Central memory CD4-positive, alpha-beta T cell (primary cell): ENCODE data around the gene U2AF2.

Experiments used
- DNase-seq: peaks from one replicate; pipeline ENCODE4 v3.0.0; 2022
- total RNA-seq, 3 experiments: gene quantifications; one replicate each; lab custom pipeline; 2026; lab: John Stamatoyannopoulos, UW

U2AF2 gene
- total RNA-seq, result 156 to 364 (median 192) reads per million in 3 experiments

DNA sequence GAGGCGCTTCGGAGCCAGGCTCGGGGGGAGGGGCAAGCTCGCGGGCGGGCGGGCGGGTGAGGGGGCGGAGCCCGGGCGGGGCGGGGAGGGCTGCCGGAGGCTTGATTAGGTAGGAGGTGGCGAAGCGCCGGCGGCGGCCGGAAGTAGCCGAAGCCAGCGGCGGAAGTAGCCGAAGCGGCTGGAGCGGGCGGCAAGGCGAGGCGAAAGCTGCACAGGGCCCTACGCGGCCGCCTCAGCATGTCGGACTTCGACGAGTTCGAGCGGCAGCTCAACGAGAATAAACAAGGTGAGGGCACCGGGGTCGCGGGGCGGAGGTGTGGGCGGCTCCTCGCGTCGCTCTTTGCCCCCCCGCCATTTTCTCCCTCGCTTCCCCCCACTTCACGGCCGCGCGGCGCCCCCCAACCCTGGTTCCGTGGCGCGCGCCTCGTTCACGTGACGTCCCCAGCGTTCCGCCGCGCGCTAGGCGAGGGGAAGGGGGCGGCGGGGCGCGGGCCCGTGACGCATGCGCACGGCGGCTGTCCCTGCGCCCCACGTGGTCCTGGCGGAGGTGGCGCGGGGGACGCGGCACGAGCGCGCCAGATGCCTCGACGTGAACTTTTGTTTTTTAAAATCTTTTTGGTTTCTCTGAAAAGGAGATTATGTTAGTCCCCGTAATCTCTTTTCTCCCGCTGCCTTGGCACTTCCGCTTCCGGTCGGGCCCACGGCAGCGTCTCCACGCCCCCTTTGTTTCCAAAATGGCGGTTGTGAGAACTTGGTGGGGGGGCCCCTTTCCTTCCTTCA is at the start of gene U2AF2:
TSS of gene U2AF2 (plus strand) at position 168 of the 780 bp plus-strand sequence. CDS start at position 238, 70 bp downstream.
- peak; percentile 86 for DNase-seq

- DNase-seq, result peak; percentile 97
These were observed 49.6 kb upstream of the U2AF2 start for GRCh38 chr19:55605207-55605636.

DNA sequence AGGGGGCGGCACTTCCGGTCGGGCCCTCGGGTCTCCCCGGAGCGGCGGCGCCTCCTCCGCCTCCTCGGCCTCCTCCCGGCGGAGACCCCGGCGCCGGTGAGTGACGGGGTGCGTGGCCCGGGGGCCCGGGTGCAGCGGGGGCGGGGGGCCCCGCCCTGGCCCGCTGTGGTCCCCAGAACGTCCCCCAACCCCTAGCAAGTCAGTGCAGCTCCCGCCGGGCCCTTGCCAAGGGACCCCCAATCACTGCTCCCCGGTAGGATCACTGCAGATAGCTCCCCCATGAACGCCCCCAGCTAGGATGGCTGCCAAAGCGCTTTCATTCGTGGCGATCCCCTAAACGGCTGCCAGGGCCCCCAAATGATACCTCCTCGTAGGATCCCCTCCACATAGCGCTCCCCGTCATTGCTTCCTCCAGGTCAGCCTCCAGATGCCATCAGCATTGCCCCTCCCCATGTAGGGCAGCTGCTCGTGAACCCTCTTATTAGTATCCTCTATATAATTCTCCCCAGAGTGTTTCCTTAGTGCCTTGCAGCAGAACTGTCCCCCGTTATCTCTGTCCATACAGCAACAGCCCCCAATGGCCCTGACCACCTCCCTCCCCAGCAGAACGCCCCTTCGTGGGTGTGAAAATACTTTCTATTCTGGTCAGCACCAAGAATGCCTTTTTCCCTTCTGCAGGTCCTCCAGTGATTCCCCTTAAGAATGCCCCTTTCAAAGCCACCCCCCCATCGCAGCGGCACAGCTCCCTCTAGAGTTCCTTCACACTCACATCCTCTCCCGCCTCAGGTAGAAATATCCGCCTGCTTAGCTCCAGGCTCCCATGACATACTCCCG is 49.0 kb upstream of the U2AF2 start, which contains the start of gene ZNF865:
TSS of gene ZNF865 (plus strand) at position 11 of the 834 bp plus-strand sequence. CDS start 7,972 bp downstream, outside the sequence.
- DNase-seq, result peak; percentile 63

GRCh38 chr19:55606471-55606787 is 48.4 kb upstream of the U2AF2 start:
- no peak for DNase-seq

DNA sequence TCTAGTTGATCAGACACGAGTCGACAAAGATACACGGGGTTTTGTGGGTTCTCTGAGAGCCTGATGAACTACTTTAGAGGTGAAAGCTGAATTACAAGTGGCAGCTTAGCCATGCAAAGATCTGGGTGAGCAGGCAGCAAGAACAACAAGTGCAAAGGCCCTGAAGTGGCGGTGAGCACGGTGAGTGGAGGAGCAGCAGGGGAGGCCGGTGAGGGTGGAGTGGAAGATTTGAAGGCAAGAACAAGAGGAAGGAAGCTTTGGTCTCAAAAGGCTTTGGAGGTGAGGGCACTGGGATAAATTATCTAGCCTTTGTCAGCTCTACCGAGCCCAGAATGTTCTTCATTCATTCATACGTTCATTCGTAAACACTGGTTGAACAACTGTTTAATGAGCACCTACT is 48.0 kb upstream of the U2AF2 start:
- DNase-seq, result no peak

GRCh38 chr19:55609326-55609725 is 45.5 kb upstream of the U2AF2 start:
- no peak for DNase-seq

DNA sequence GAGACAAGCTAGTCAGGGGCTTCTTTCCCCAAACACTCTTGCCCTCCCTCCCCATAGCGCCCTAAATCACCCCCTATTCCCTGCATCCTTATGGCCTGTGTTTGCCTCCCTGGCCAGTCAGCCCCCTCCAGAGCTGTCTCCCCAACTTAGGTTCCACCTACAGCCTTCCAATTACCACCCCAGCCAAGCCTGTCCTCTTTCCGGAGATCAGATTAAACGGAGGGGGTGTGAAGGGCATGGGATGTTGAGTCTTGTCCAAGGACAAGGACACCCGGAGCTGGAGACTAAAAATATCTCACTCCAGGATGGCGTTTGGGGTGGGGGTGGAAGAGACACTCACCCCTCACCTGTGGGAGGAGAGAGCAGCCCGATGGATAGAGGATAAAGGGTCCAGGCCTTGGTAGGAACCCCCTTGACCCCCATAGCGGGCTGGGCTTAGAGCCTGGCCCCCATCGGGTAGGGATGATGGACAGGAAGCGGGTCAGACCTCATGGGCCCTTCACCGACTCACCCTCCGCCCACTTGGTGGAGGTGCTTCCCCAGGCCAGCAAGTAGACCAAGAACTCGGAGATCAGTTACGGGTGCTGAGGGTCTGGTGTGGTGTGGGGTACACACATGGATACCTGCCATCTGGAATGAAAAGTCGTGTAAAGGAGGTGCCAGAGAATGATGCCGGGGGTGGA is 43.4 kb upstream of the U2AF2 start:
- DNase-seq, result no peak

GRCh38 chr19:55611983-55612645 is 42.7 kb upstream of the U2AF2 start:
- DNase-seq, result no peak

GRCh38 chr19:55613396-55613795 is 41.4 kb upstream of the U2AF2 start:
- no peak for DNase-seq

DNA sequence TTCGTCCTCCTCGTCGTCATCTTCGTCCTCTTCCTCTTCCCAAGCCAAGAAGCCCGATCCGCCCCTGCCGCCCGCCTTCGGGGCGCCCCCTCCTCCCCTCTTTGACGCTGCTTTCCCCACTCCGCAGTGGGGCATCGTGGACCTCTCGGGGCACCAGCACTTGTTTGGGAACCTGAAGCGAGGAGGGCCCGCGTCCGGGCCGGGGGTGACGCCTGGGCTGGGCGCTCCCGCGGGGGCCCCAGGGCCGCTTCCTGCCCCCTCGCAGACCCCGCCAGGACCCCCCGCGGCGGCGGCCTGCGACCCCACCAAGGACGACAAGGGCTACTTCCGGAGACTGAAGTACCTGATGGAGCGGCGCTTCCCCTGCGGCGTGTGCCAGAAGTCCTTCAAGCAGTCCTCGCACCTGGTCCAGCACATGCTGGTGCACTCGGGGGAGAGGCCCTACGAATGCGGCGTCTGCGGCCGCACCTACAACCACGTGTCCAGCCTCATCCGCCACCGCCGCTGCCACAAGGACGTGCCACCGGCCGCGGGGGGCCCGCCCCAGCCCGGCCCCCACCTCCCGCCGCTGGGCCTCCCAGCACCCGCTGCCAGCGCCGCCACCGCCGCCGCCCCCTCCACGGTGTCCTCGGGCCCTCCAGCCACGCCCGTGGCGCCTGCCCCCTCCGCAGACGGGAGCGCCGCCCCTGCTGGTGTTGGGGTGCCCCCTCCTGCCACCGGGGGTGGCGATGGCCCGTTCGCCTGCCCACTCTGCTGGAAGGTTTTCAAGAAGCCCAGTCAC is 40.7 kb upstream of the U2AF2 start:
- DNase-seq, result no peak

DNA sequence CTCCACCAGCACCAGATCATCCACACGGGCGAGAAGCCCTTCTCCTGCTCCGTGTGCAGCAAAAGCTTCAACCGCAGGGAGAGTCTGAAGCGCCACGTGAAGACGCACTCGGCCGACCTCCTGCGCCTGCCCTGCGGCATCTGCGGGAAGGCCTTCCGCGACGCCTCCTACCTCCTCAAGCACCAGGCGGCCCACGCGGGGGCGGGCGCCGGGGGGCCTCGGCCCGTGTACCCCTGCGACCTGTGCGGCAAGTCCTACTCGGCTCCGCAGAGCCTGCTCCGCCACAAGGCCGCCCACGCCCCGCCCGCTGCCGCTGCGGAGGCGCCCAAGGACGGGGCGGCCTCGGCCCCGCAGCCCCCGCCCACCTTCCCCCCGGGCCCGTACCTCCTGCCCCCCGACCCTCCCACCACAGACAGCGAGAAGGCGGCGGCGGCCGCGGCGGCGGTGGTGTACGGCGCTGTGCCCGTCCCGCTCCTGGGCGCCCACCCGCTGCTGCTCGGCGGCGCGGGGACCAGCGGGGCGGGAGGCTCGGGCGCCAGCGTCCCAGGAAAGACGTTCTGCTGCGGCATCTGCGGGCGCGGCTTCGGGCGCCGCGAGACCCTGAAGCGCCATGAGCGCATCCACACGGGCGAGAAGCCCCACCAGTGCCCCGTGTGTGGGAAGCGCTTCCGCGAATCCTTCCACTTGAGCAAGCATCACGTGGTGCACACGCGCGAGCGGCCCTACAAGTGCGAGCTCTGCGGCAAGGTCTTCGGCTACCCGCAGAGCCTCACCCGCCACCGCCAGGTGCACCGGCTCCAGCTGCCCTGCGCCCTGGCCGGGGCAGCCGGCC is 39.9 kb upstream of the U2AF2 start:
- DNase-seq, result no peak

- no peak for DNase-seq
These were observed 39.1 kb upstream of the U2AF2 start for GRCh38 chr19:55615543-55616394.

GRCh38 chr19:55616395-55616875 is 38.4 kb upstream of the U2AF2 start:
- no peak for DNase-seq

DNA sequence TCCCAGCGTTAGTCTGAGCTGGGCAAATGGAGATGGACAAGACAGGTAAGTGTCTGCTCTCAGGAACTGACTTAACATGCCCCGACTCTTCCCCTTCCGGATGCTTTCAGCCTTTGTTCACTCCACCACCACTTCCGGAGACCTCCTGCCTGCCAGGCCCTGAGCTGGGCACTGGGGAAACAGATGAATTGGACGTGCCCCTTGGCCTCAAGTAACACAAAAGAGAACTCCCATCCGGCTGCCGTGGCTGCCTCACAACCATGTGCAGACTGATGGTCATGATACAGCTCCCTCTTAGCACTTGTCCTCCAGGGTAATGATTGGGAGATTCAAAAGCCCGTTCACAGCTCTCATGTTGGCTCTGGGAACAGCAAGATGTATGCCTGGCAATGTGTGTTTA is 37.4 kb upstream of the U2AF2 start:
- no peak for DNase-seq

- no peak for DNase-seq
These were observed 36.4 kb upstream of the U2AF2 start for GRCh38 chr19:55618426-55618825.

GRCh38 chr19:55619286-55619685 is 35.5 kb upstream of the U2AF2 start:
- no peak for DNase-seq

DNA sequence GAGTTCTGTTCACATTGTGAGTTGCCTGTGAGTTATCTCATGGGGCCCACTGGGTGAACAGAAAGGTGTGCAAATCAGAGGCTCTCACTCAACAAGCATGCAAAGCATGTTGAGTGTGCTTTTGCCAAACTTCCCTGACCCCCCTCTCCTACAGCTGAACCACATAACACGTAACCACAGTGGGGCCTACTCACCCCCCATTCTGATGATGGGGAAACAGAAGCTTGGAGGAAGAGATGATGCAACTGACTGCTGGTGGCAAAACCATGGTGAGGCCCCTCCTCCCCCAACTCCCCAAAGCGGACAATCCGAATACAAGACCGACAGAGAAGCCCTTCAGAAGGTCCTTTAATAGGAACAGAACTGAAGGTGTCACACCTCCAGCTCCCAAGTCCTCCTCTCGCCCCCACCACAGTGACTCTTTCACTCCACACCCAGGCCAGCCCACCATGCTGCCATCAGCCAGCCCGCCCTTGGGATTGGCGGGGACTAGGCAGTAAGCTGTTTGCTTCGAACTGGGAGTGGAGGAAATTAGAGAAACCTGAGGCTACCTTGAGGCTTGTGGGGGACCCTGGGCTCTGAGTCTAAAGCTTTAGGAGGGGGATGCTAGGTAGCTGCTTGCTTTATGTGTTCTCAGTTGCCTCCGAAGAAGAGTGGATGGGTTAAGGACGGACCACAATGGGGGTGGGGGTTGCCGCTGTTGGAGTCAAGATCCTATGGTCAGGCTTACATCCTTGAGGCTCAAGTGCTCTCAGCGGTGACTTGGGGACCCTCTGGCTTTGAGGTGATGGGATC is 34.2 kb upstream of the U2AF2 start:
- DNase-seq, result no peak

- no peak for DNase-seq
These were observed 33.6 kb upstream of the U2AF2 start for GRCh38 chr19:55621205-55621672.
